Measurements from ENCODE around the gene NFKBIE. TPM values are rescaled to one million over a fixed set of nuclear protein-coding genes. Genes with fewer than 3 reads are reported as not detected.
A peak's percentile ranks its signal among the peaks of the same experiment; 100 is the strongest.

NFKBIE gene
- total and polyA plus RNA-seq, 2 donors (not counting 1 experiment from before 2014, with no cell fraction given), result 46.5 to 90.0 TPM

DNA sequence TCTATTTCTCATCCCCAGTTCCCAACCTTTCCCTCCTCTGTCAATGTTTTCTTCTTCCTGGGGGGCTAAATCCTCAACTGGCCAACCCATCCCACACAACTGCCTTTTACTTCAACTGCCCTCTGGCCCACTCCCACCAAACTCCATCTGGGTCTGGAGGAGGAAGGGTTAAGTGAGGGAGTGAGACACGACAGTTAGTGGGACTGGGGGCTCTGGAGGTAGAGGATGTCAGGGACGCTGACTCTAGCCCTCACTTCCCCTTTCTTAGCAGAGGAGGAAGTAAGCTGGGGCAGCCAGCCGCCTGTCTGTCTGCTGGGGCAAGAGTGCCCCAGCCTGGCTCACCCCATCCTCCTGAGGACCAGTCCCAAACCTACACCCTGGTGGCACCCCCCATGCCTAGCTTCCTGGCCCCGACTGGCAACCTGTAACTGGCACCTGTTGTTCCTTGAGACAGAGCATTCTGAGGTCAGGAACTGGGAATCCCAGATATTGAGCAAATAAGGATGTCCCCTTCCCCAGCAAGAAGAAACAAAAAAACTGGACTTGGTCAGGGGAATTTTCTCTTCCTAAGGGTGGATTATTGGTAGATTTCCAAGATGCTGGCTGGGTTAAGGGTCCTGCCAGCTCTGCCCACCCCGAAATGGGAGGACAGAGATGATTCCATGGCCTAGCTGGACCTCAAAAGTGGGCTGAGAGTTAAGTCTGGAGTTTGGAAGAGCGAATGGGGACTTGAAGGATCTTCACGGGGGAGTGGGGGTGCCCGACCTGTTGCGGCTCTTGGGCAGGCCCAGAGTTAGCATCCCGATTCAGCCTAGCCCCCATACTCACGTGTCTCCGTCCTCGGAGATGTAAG, 971 bp downstream of the NFKBIE start:
- H3K4me1 ChIP-seq (ENCODE audit: control insufficient read depth in 2 of 2, insufficient read depth in 2 of 2, low read length in 2 of 2), result peaks cover 50 to 63% of the 10 kb centered on the region in 2 donors

More for the DNA sequence above, 971 bp downstream of the NFKBIE start:
- peak overlapping the region; percentile 95 for H3K4me2 ChIP-seq (replicated peaks; ENCODE audit: low read depth, low read length, poor library complexity, severe bottlenecking)
- H3K36me3 ChIP-seq (replicated peaks in 1 of 2; ENCODE audit: control extremely low read depth in 1 of 2, control insufficient read depth in 1 of 2, extremely low read depth in 1 of 2, insufficient read depth in 2 of 2, low read length in 1 of 2), result peaks cover 4 to 36% of the 10 kb centered on the region in 2 experiments
- peak overlapping the region; percentile 93 for H3K9ac ChIP-seq (ENCODE audit: low read length)
- no peaks in the 10 kb centered on the region for H3K9me3 Mint-ChIP-seq (ENCODE audit: insufficient read depth)
- no peaks in the 10 kb centered on the region for H3K9me3 ChIP-seq (ENCODE audit: control extremely low read depth in 1 of 3, control insufficient read depth in 2 of 3, insufficient read depth in 1 of 3, low read length in 2 of 3)
- ChIA-PET POLR2A (interaction anchor here (0.5 to 7.9 kb wide), 7 partner anchors 8 to 90 kb away, joined by 3 to 105 read pairs (median 5); partner anchors contain the start of gene HSP90AB1), CTCF (interaction anchor here (0.6 to 2.8 kb wide), 13 partner anchors 9 to 168 kb away, joined by 3 to 20 read pairs (median 6); partner anchors contain the start of genes HSP90AB1 and SLC29A1)
- H2AFZ ChIP-seq (ENCODE audit: insufficient read depth, low read depth, low read length, poor library complexity, severe bottlenecking), result no peak overlapping the region
- H3K27me3 Mint-ChIP-seq, result peaks cover 2% of the 10 kb centered on the region
- DNase-seq (peak; percentile 92), ATAC-seq (ENCODE audit: low read depth) (peak; percentile 58)
- H3K27ac ChIP-seq (ENCODE audit: low read length in 2 of 2), result peak overlapping the region; percentile 96 to 98
- H3K79me2 ChIP-seq (ENCODE audit: control insufficient read depth, insufficient read depth, low read length), result peaks cover 53% of the 10 kb centered on the region
- peak overlapping the region; percentile 94 to 99 (median 98) for H3K4me3 ChIP-seq (ENCODE audit: control extremely low read depth in 1 of 5, extremely low read depth in 1 of 5, insufficient read depth in 1 of 5, low read depth in 2 of 5, low read length in 4 of 5)
- 0% methylated on average over 11 of the region's 13 CpGs for WGBS (ENCODE audit: insufficient coverage)
- TF ChIP-seq CTCF (IDR thresholded peaks at IDR 0.05) (no peak), EZH2 (IDR thresholded peaks at IDR 0.05; ENCODE audit: borderline replicate concordance, insufficient read depth, low read depth, low read length, poor library complexity, severe bottlenecking) (no peak)
- peak overlapping the region; percentile 100 for H3K27ac Mint-ChIP-seq
- H3K27me3 ChIP-seq (replicated peaks in 1 of 4; ENCODE audit: control extremely low read depth in 1 of 4, control insufficient read depth in 3 of 4, insufficient read depth in 4 of 4, low read length in 3 of 4), result peaks cover 0 to 5% (median under 1%) of the 10 kb centered on the region in 4 experiments
- peak overlapping the region; percentile 100 for H3K4me3 Mint-ChIP-seq
- H3K4me1 Mint-ChIP-seq, result peaks cover 69% of the 10 kb centered on the region
- H4K20me1 ChIP-seq (ENCODE audit: control insufficient read depth, insufficient read depth, low read length, poor library complexity, severe bottlenecking), result peaks cover 27% of the 10 kb centered on the region
- intact Hi-C loops (cut with micrococcal nuclease), result loop anchor here (1.0 to 5.0 kb wide), 7 partner anchors 7 to 1092 kb away; partner anchors contain the start of genes AARS2, CDC5L, MRPL14 and SLC35B2
